IMR-90 (cell line): ENCODE data around the gene PHACTR3. TPM values are rescaled to one million over a fixed set of nuclear protein-coding genes. Genes with fewer than 3 reads are reported as not detected.

Source experiments
- ATAC-seq: fragments of 200-7000 bp; cut with Tn5 transposase; 2 replicates; pipeline ENCODE4 v1.9.1; 2020; ENCODE audit warnings: low read depth, mild to moderate bottlenecking, moderate library complexity
- BruUV-seq: library from RNA; stranded (reverse); fragments of 400-500 nt; replicated peaks from 2 replicates; lab custom pipeline; 2021; lab: Mats Ljungman, UMichigan
- CTCF ChIA-PET: fragments of 300-600 bp; formaldehyde crosslinking; extraction: SDS; loops from one replicate; lab custom pipeline; 2021; ENCODE audit warnings: antibody characterized with exemption; lab: Yijun Ruan, JAX
- POLR2A ChIA-PET: fragments of 300-600 bp; sonication (Branson Sonifier 250); formaldehyde crosslinking; loops from one replicate; lab custom pipeline; 2022; ENCODE audit warnings: antibody characterized with exemption; ENCODE audit not compliant: unreplicated experiment; lab: Charles Lee
- DNase-seq: peaks from one replicate; pipeline ENCODE4 v3.0.0; 2013
- H2AFZ ChIP-seq: replicated peaks from 2 replicates; pipeline ENCODE3; 2013; ENCODE audit warnings: low read length, mild to moderate bottlenecking; ENCODE audit not compliant: poor library complexity
- H2AK5ac ChIP-seq: 2 replicates; pipeline ENCODE4 v1.6.1; 2013; ENCODE audit warnings: low read depth, low read length, inconsistent platforms
- H2AK9ac ChIP-seq: replicated peaks from 2 replicates; pipeline ENCODE3; 2013; ENCODE audit warnings: mild to moderate bottlenecking, low read depth, low read length, moderate library complexity; ENCODE audit not compliant: poor library complexity
- H2BK120ac ChIP-seq: 2 replicates; pipeline ENCODE4 v1.6.1; 2013; ENCODE audit warnings: low read depth, low read length, inconsistent platforms
- H2BK15ac ChIP-seq: 3 replicates; pipeline ENCODE4 v1.6.1; 2013; ENCODE audit warnings: low read depth, low read length, inconsistent platforms
- H2BK20ac ChIP-seq: 2 replicates; pipeline ENCODE4 v1.6.1; 2013; ENCODE audit warnings: low read depth, mild to moderate bottlenecking, inconsistent platforms, low read length, moderate library complexity
- H2BK5ac ChIP-seq: 2 replicates; pipeline ENCODE4 v1.6.1; 2013; ENCODE audit warnings: mild to moderate bottlenecking, low read depth, low read length, inconsistent platforms; ENCODE audit not compliant: poor library complexity, severe bottlenecking
- H3K14ac ChIP-seq: replicated peaks from 2 replicates; pipeline ENCODE4 v1.6.1; 2013; ENCODE audit warnings: low read depth, low read length, inconsistent platforms
- H3K18ac ChIP-seq: 2 replicates; pipeline ENCODE4 v1.6.1; 2013; ENCODE audit warnings: low read depth, low read length, control low read depth
- H3K23ac ChIP-seq: 2 replicates; pipeline ENCODE4 v1.6.1; 2013; ENCODE audit warnings: low read depth, low read length, inconsistent platforms
- H3K27ac ChIP-seq: 2 replicates; pipeline ENCODE4 v1.5.1; 2013; ENCODE audit warnings: mild to moderate bottlenecking, control low read depth, low read length; ENCODE audit not compliant: insufficient read depth
- H3K27me3 ChIP-seq: 2 replicates; pipeline ENCODE4 v1.6.1; 2013; ENCODE audit warnings: low read length; ENCODE audit not compliant: control insufficient read depth, insufficient read depth
- H3K36me3 ChIP-seq: 2 replicates; pipeline ENCODE4 v1.6.1; 2013; ENCODE audit warnings: low read length, mixed read lengths; ENCODE audit not compliant: control insufficient read depth, insufficient read depth
- H3K4ac ChIP-seq: 2 replicates; pipeline ENCODE4 v1.6.1; 2013; ENCODE audit warnings: low read depth, low read length, inconsistent platforms
- H3K4me1 ChIP-seq: 2 replicates; pipeline ENCODE4 v1.6.1; 2013; ENCODE audit warnings: low read length, mixed read lengths; ENCODE audit not compliant: control insufficient read depth, insufficient read depth
- H3K4me2 ChIP-seq: 2 replicates; pipeline ENCODE4 v1.6.1; 2013; ENCODE audit warnings: low read depth, mild to moderate bottlenecking, control low read depth, low read length, moderate library complexity
- H3K4me3 ChIP-seq: 2 replicates; pipeline ENCODE4 v1.5.1; 2013; ENCODE audit warnings: low read depth, mild to moderate bottlenecking, control low read depth, low read length, moderate library complexity; ENCODE audit not compliant: insufficient read depth
- H3K56ac ChIP-seq: 2 replicates; pipeline ENCODE4 v1.6.1; 2013; ENCODE audit warnings: low read length, inconsistent platforms; ENCODE audit not compliant: insufficient read depth; ENCODE audit errors: extremely low read depth
- H3K79me1 ChIP-seq, 2 experiments: 2 replicates each; pipeline ENCODE4 v1.6.1; 2013; ENCODE audit warnings: low read length in 2 of 2, inconsistent platforms in 1 of 2, low read depth in 1 of 2
- H3K9ac ChIP-seq: 2 replicates; pipeline ENCODE4 v1.6.1; 2013; ENCODE audit warnings: low read depth, low read length, control low read depth
- H3K9me1 ChIP-seq: 2 replicates; pipeline ENCODE4 v1.6.1; 2013; ENCODE audit warnings: low read length, inconsistent platforms; ENCODE audit not compliant: insufficient read depth
- H3K9me3 ChIP-seq: 2 replicates; pipeline ENCODE4 v1.6.1; 2013; ENCODE audit warnings: low read length; ENCODE audit not compliant: control insufficient read depth, insufficient read depth
- H4K20me1 ChIP-seq: 2 replicates; pipeline ENCODE4 v1.6.1; 2013; ENCODE audit warnings: low read length, inconsistent platforms; ENCODE audit not compliant: insufficient read depth
- H4K5ac ChIP-seq: 2 replicates; pipeline ENCODE4 v1.6.1; 2013; ENCODE audit warnings: mild to moderate bottlenecking, low read depth, low read length, control low read depth
- H4K8ac ChIP-seq, 2 experiments: 2 replicates each; pipeline ENCODE4 v1.6.1; 2013; ENCODE audit warnings: low read depth in 2 of 2, low read length in 2 of 2, control low read depth in 1 of 2, inconsistent platforms in 1 of 2
- H4K91ac ChIP-seq: 2 replicates; pipeline ENCODE4 v1.6.1; 2013; ENCODE audit warnings: low read depth, low read length, inconsistent platforms; ENCODE audit not compliant: insufficient read depth
- BHLHE40 ChIP-seq: fragments of 150-350 bp; IDR thresholded peaks from 2 replicates; pipeline ENCODE4 v1.6.1; 2016; ENCODE audit warnings: mild to moderate bottlenecking, low read depth, low read length
- CEBPB ChIP-seq: IDR thresholded peaks from 2 replicates; pipeline ENCODE4 v1.6.1; 2012; ENCODE audit warnings: low read depth, low read length, improper control_type of control experiment
- CHD1 ChIP-seq: IDR thresholded peaks from 2 replicates; pipeline ENCODE4 v1.6.1; 2012; ENCODE audit warnings: low read depth, low read length, improper control_type of control experiment
- CTCF ChIP-seq: conservative IDR thresholded peaks from 2 replicates; pipeline ENCODE4 v1.5.1; 2012; ENCODE audit warnings: mild to moderate bottlenecking, low read depth, low read length, improper control_type of control experiment
- FOS ChIP-seq: fragments of 150-350 bp; IDR thresholded peaks from 2 replicates; pipeline ENCODE4 v1.6.1; 2016; ENCODE audit warnings: low read depth, low read length
- MAFK ChIP-seq: IDR thresholded peaks from 2 replicates; pipeline ENCODE4 v1.6.1; 2012; ENCODE audit warnings: low read depth, low read length, improper control_type of control experiment
- MAZ ChIP-seq: IDR thresholded peaks from 2 replicates; pipeline ENCODE4 v1.6.1; 2012; ENCODE audit warnings: low read depth, mild to moderate bottlenecking, low read length, improper control_type of control experiment, moderate library complexity, borderline replicate concordance
- MXI1 ChIP-seq: IDR thresholded peaks from 2 replicates; pipeline ENCODE4 v1.6.1; 2012; ENCODE audit warnings: low read depth, mild to moderate bottlenecking, low read length, moderate library complexity, borderline replicate concordance
- POLR2A ChIP-seq: IDR thresholded peaks from 2 replicates; pipeline ENCODE4 v1.6.1; 2012; ENCODE audit warnings: mild to moderate bottlenecking, low read depth, low read length
- RAD21 ChIP-seq: IDR thresholded peaks from 2 replicates; pipeline ENCODE4 v1.6.1; 2012; ENCODE audit warnings: low read length, improper control_type of control experiment
- RCOR1 ChIP-seq: IDR thresholded peaks from 2 replicates; pipeline ENCODE4 v1.6.1; 2012; ENCODE audit warnings: mild to moderate bottlenecking, low read length, improper control_type of control experiment; ENCODE audit not compliant: insufficient replicate concordance
- RFX5 ChIP-seq: IDR thresholded peaks from 2 replicates; pipeline ENCODE4 v1.8.0; 2012; ENCODE audit warnings: low read depth, mild to moderate bottlenecking, low read length, moderate library complexity
- SMC3 ChIP-seq: fragments of 150-350 bp; IDR thresholded peaks from 2 replicates; pipeline ENCODE4 v1.6.1; 2016; ENCODE audit warnings: low read depth, mild to moderate bottlenecking, antibody characterized with exemption, low read length, moderate library complexity
- USF2 ChIP-seq: fragments of 150-350 bp; IDR thresholded peaks from 2 replicates; pipeline ENCODE4 v1.6.1; 2017; ENCODE audit warnings: mild to moderate bottlenecking, antibody characterized with exemption, low read length, low read depth
- WGBS, 2 experiments: methylation state at CpG; one replicate each; pipeline versions ENCODE4 v1.1.5 to v1.1.7; 2013; ENCODE audit warnings: missing lambda C conversion rate in 2 of 2; ENCODE audit not compliant: insufficient read length in 1 of 2; ENCODE audit errors: extremely low coverage in 2 of 2; 5-methylcytosine and 5-hydroxymethylcytosine counted together
- dilution Hi-C: fragments of 300-500 bp; cut with HindIII; formaldehyde crosslinking; loops from one replicate; pipeline ENCODE4 v1.14.3; 2018; ENCODE audit warnings: low sequenced_read_pairs; ENCODE audit not compliant: unreplicated experiment
- in situ Hi-C: fragments of 300-500 bp; cut with MboI; formaldehyde crosslinking; loops from 3 replicates; pipeline ENCODE4 v1.14.3; 2019; ENCODE audit warnings: low sequenced_read_pairs, inconsistent platforms, mixed read lengths
- intact Hi-C: fragments of 100-400 bp; cut with micrococcal nuclease; formaldehyde crosslinking; loops from 2 replicates; pipeline ENCODE4 v1.10.0; 2022
- polyA plus RNA-seq, 3 experiments: library from polyadenylated mRNA; depleted of rRNA; stranded (reverse); fragments of >200 nt; gene quantifications; 2 replicates each; pipeline ENCODE4 v1.2.3, GENCODE V29; 2012; ENCODE audit warnings: low replicate concordance in 1 of 3
- total RNA-seq: library from RNA; depleted of rRNA; stranded (reverse); fragments of >200 nt; gene quantifications from 2 replicates; pipeline ENCODE4 v1.2.3, GENCODE V29; 2012

Gene PHACTR3
- total and polyA plus RNA-seq, 2 of the 4 experiments (the other 2 are of a cell fraction): not detected

GRCh38 chr20:59684685-59685242 is 80.4 kb downstream of the PHACTR3 start:
- no peak overlapping the region for H2BK15ac ChIP-seq
- no peak overlapping the region for H3K4me3 ChIP-seq
- DNase-seq: no peak
- H3K27ac ChIP-seq: no peak overlapping the region
- intact Hi-C loops: no loop called here
- no peaks in the 10 kb centered on the region for H3K27me3 ChIP-seq
- H3K4ac ChIP-seq: no peak overlapping the region
- CTCF ChIA-PET: no interaction called here
- H2AK5ac ChIP-seq: no peak overlapping the region
- H3K79me1 ChIP-seq: no peaks in the 10 kb centered on the region
- no peak overlapping the region for H2BK120ac ChIP-seq
- no peak overlapping the region for H2AFZ ChIP-seq
- no peak overlapping the region for H3K56ac ChIP-seq
- 57% methylated on average over 1 of the region's 9 CpGs; no CpG with 5 or more reads in 1 of the 2 experiments for WGBS, 2 experiments
- in situ Hi-C loops: no loop called here
- no peaks in the 10 kb centered on the region for H3K9me1 ChIP-seq
- H3K4me1 ChIP-seq: no peaks in the 10 kb centered on the region
- POLR2A ChIA-PET: no interaction called here
- no peak overlapping the region for H4K91ac ChIP-seq
- H3K14ac ChIP-seq: no peak overlapping the region
- no peak overlapping the region for H2BK5ac ChIP-seq
- no peak overlapping the region for H3K9ac ChIP-seq
- no peak overlapping the region for H2AK9ac ChIP-seq
- H3K4me2 ChIP-seq: no peak overlapping the region
- dilution Hi-C loops: no loop called here
- BruUV-seq: no TSS peak
- H3K36me3 ChIP-seq: no peaks in the 10 kb centered on the region
- H3K18ac ChIP-seq: no peak overlapping the region
- TF ChIP-seq RAD21 (no peak), RCOR1 (no peak), POLR2A (no peak), CEBPB (no peak), RFX5 (no peak), CHD1 (no peak), CTCF (no peak), FOS (no peak), MAZ (no peak), BHLHE40 (no peak), SMC3 (no peak), MAFK (no peak), USF2 (no peak), MXI1 (no peak)
- no peak overlapping the region for H2BK20ac ChIP-seq
- H3K23ac ChIP-seq: no peak overlapping the region
- H4K8ac ChIP-seq: no peak overlapping the region
- no peak overlapping the region for H4K5ac ChIP-seq
- H4K20me1 ChIP-seq: no peaks in the 10 kb centered on the region
- H3K9me3 ChIP-seq: peaks cover 28% of the 10 kb centered on the region
- ATAC-seq: no peak
